Gastroesophageal sphincter (tissue), 4 donors: ENCODE data around the gene KLHDC4. TPM values are rescaled to one million over a fixed set of nuclear protein-coding genes. Genes with fewer than 3 reads are reported as not detected.

Experiments used
- ATAC-seq: fragments of 150-250 bp; one replicate; pipeline ENCODE4 v1.9.1; 2016; ENCODE audit warnings: mild to moderate bottlenecking, moderate library complexity
- H3K27ac ChIP-seq, 4 donors: fragments of 200-600 bp; sonication (generic) in 3 of 4; 1 replicate in 3 of 4; 2 replicates in 1 of 4; pipeline ENCODE4 v1.5.1; 2016 to 2019
- H3K27me3 ChIP-seq: fragments of 200-600 bp; sonication (generic); one replicate; pipeline ENCODE4 v1.5.1; 2019
- H3K36me3 ChIP-seq, 2 donors: fragments of 200-600 bp; sonication (generic); one replicate each; pipeline ENCODE4 v1.5.1; 2019; ENCODE audit warnings: control low read depth in 1 of 2
- H3K4me1 ChIP-seq, 3 donors: fragments of 200-600 bp; sonication (generic); 1 replicate in 2 of 3; 2 replicates in 1 of 3; pipeline ENCODE4 v1.5.1; 2016 to 2019; ENCODE audit warnings: control low read depth in 2 of 3
- H3K4me3 ChIP-seq, 2 donors: fragments of 200-600 bp; sonication (generic); one replicate each; pipeline ENCODE4 v1.5.1; 2019; ENCODE audit warnings: mild to moderate bottlenecking in 1 of 2, moderate library complexity in 1 of 2
- H3K9me3 ChIP-seq, 3 donors: fragments of 200-600 bp; sonication (generic); one replicate each; pipeline ENCODE4 v1.5.1; 2017 to 2019; ENCODE audit warnings: control low read depth in 2 of 3
- EP300 ChIP-seq: sonication (generic); formaldehyde crosslinking; IDR thresholded peaks from one replicate; pipeline ENCODE4 v1.6.1; 2017; ENCODE audit warnings: antibody characterized with exemption, mild to moderate bottlenecking
- POLR2A ChIP-seq, 2 donors: fragments of 450-650 bp; IDR thresholded peaks; one replicate each; pipeline ENCODE4 v1.6.1; 2017; ENCODE audit warnings: antibody characterized with exemption in 2 of 2, mild to moderate bottlenecking in 2 of 2, moderate library complexity in 1 of 2
- POLR2AphosphoS5 ChIP-seq: sonication (generic); formaldehyde crosslinking; IDR thresholded peaks from one replicate; pipeline ENCODE4 v1.6.1; 2017; ENCODE audit warnings: antibody characterized with exemption
- WGBS, 2 donors: methylation state at CpG; one replicate each; pipeline ENCODE4 v1.1.5; 2018; ENCODE audit warnings: low coverage in 1 of 2; 5-methylcytosine and 5-hydroxymethylcytosine counted together
- total RNA-seq, 4 donors: library from RNA; depleted of rRNA; stranded (reverse); fragments of >200 nt; gene quantifications; one replicate each; pipeline ENCODE4 v1.1.0, GENCODE V29; 2016
- TF ChIP-seq, protein P1 (sequence below), 4 experiments: fragments of 200-600 bp in 2 of 4; fragments of 450-650 bp in 2 of 4; sonication (generic) in 1 of 4; IDR thresholded peaks; one replicate each; pipeline ENCODE4 v1.5.1; 2017 to 2019; ENCODE audit warnings: antibody characterized with exemption in 4 of 4, mild to moderate bottlenecking in 2 of 4, moderate library complexity in 2 of 4

KLHDC4 gene
- total RNA-seq, 4 donors from 2014 or later: 9.8 to 33.8 (median 24.4) TPM

DNA sequence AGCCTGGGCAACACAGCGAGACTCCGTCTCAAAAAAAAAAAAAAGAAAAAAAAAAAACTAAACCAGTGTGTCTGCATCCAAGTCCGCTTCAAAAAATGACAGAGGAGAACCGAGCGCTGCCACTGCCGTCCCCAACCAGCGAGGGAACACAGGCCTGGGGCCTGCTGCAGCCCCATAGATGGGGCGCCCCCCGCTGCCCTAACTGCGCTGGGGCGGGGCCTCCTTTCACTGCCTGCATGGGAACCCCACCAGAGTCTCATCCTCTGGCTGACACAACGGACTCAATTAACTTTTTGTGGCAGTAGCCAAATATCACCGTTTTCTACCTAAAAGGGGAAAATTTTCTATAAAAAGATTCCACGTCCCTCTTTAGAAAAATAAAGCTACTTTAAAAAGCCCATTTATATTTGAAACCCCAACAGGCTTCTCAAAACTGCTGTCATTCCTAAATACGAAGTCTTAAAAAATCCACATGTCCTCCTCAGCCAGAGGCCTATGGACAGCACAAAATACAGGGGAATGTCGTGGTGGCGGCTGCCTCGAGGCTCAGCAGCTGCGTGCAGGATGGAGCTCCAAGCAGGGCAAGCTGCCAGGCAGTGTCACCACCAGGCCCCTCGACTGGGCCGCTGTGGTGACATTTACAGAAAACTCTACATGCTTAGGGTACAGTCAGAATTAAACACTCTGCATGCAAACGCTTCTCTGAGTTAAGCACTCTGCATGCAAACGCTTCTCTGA lies 30.3 kb downstream of the KLHDC4 start:
- Histone ChIP-seq H3K27me3 (no peaks in the 10 kb centered on the region), H3K27ac (no peak overlapping the region), H3K4me3 (no peak overlapping the region), H3K4me1 (peaks cover 0 to 5% (median 0%) of the 10 kb centered on the region in 3 donors), H3K36me3 (peaks cover 0 to 75% of the 10 kb centered on the region in 2 donors), H3K9me3 (no peaks in the 10 kb centered on the region)
- 81 to 88% methylated on average over 4 to 12 of the region's 23 CpGs for WGBS, 2 donors
- TF ChIP-seq POLR2A (IDR thresholded peaks at IDR 0.05) (no peak), EP300 (no peak), POLR2AphosphoS5 (no peak)
- TF ChIP-seq, protein P1, sequence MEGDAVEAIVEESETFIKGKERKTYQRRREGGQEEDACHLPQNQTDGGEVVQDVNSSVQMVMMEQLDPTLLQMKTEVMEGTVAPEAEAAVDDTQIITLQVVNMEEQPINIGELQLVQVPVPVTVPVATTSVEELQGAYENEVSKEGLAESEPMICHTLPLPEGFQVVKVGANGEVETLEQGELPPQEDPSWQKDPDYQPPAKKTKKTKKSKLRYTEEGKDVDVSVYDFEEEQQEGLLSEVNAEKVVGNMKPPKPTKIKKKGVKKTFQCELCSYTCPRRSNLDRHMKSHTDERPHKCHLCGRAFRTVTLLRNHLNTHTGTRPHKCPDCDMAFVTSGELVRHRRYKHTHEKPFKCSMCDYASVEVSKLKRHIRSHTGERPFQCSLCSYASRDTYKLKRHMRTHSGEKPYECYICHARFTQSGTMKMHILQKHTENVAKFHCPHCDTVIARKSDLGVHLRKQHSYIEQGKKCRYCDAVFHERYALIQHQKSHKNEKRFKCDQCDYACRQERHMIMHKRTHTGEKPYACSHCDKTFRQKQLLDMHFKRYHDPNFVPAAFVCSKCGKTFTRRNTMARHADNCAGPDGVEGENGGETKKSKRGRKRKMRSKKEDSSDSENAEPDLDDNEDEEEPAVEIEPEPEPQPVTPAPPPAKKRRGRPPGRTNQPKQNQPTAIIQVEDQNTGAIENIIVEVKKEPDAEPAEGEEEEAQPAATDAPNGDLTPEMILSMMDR (IDR thresholded peaks at IDR 0.05): no peak
- no peak for ATAC-seq

DNA sequence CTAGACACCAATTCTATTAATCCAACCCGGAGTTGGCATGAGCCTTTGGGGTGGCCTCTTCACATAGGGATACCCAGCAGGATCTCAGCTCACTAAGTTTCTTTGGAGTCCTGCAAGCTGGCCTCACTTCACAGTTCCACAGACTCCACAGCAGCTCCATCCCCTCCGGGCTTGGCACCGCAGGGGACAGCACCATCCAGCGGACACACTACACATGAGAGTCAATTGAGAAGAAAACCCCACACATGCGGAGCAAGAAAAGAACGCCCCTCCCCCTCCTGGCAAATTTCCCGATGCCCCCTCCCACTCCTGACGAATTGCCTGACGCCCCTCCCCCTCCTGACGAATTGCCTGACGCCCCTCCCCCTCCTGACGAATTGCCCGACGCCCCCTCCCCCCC lies 31.1 kb downstream of the KLHDC4 start:
- H3K27ac ChIP-seq: no peak overlapping the region
- 80 to 83% methylated on average over 1 to 2 of the region's 14 CpGs for WGBS, 2 donors
- no peaks in the 10 kb centered on the region for H3K9me3 ChIP-seq
- TF ChIP-seq EP300 (no peak), POLR2AphosphoS5 (no peak), POLR2A (IDR thresholded peaks at IDR 0.05) (no peak)
- TF ChIP-seq, protein P1 (IDR thresholded peaks at IDR 0.05): no peak
- no peaks in the 10 kb centered on the region for H3K4me1 ChIP-seq
- no peak overlapping the region for H3K4me3 ChIP-seq
- no peak for ATAC-seq
- H3K36me3 ChIP-seq: peaks cover 0 to 75% of the 10 kb centered on the region in 2 donors
- no peaks in the 10 kb centered on the region for H3K27me3 ChIP-seq

DNA sequence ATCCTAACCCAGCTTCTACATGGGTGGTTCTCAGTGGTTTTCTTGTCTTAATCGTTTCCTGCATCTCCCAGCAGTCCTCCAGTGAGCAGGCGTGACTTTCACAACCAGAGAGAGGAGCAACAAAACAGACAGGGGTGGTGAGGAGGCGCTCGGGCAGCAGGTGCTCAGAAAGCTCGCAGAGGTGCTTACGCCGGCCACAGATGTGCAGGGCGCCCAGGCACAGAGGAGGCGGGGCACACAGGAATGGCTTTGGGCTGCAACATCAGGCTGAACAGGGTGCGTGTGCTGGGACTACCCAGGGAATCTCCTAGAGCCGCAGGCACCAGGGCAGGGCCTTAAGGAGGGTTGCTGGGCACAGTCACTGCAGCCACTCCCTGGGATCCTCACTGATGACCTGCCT lies 32.6 kb downstream of the KLHDC4 start:
- Histone ChIP-seq H3K27me3 (no peaks in the 10 kb centered on the region), H3K27ac (no peak overlapping the region), H3K9me3 (no peaks in the 10 kb centered on the region), H3K36me3 (peaks cover 0 to 86% of the 10 kb centered on the region in 2 donors), H3K4me1 (no peaks in the 10 kb centered on the region), H3K4me3 (no peak overlapping the region)
- WGBS, 2 donors: no CpG with 5 or more reads among the region's 11 CpGs
- TF ChIP-seq, protein P1 (IDR thresholded peaks at IDR 0.05): no peak
- no peak for ATAC-seq

DNA sequence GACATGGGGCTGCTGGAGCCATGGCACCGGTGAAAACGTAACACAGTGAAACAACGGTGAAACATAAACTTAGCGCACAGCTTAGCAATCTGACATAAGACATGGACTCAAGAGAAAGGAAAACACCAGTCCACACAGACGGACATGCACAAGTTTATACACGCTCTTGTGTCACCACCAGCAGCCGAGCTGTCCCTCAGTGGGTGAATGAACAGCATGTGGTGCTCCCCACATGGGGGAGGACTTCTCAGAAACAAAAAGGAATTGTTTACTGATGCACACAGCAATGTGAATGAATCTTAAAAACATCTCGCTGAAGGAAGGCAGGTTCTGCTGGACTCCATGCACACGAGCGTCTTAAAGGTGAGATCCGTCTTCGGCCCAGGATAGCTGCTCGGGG lies 34.2 kb downstream of the KLHDC4 start:
- no peaks in the 10 kb centered on the region for H3K27me3 ChIP-seq
- no peak for ATAC-seq
- H3K36me3 ChIP-seq: peaks cover 0 to 83% of the 10 kb centered on the region in 2 donors
- no peaks in the 10 kb centered on the region for H3K9me3 ChIP-seq
- H3K4me3 ChIP-seq: no peak overlapping the region
- H3K27ac ChIP-seq: no peak overlapping the region
- WGBS, 2 donors: 89 to 90% methylated on average over 5 to 11 of the region's 13 CpGs
- no peaks in the 10 kb centered on the region for H3K4me1 ChIP-seq
- no peak for TF ChIP-seq POLR2A (IDR thresholded peaks at IDR 0.05)
- no peak for TF ChIP-seq POLR2AphosphoS5
- TF ChIP-seq EP300: no peak
- TF ChIP-seq, protein P1 (IDR thresholded peaks at IDR 0.05): no peak

DNA sequence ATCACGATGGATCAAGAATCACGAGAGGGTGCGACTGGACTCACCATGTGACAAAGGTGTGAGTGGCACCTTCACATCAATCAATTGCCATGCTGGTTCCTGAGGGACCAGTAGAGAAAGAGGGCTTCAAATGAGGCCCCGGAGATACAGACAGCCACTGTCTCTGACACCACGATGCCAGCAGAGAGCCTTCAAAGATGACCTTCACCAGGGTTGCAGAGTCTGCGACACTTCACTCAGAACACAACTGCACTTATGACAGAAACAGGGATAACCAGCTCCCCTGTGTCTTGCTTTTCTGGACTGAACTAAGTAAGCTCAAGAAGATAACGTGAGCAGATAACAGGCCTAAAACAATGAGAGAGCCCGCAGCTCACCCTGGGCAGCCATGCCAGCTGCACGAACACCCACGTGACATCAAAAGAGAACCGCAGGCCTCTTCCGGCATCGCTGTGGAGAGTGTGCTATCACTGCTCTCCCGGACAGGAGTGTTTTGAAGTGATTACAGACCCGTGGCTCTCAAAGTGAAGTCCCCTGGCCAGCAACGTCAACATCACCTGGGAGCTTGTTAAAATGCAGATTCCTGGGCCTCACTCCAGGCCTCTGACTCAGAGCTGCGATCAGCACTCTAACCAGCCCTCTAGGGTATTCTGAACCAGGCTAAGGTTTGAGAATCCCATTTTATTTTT lies 36.4 kb downstream of the KLHDC4 start:
- H3K27me3 ChIP-seq: no peaks in the 10 kb centered on the region
- 90 to 92% methylated on average over 9 to 16 of the region's 17 CpGs for WGBS, 2 donors
- H3K36me3 ChIP-seq: peaks cover 0 to 79% of the 10 kb centered on the region in 2 donors
- no peaks in the 10 kb centered on the region for H3K4me1 ChIP-seq
- H3K27ac ChIP-seq: no peak overlapping the region
- TF ChIP-seq, protein P1 (IDR thresholded peaks at IDR 0.05): no peak
- TF ChIP-seq POLR2AphosphoS5 (no peak), EP300 (no peak), POLR2A (IDR thresholded peaks at IDR 0.05) (no peak)
- H3K9me3 ChIP-seq: no peaks in the 10 kb centered on the region
- ATAC-seq: no peak
- no peak overlapping the region for H3K4me3 ChIP-seq
